ENCODE results near the gene THBS2. TPM values are rescaled to one million over a fixed set of nuclear protein-coding genes. Genes with fewer than 3 reads are reported as not detected.

The THBS2 gene
- 2,099 and 2,982 TPM in 2 replicates for total RNA-seq

DNA sequence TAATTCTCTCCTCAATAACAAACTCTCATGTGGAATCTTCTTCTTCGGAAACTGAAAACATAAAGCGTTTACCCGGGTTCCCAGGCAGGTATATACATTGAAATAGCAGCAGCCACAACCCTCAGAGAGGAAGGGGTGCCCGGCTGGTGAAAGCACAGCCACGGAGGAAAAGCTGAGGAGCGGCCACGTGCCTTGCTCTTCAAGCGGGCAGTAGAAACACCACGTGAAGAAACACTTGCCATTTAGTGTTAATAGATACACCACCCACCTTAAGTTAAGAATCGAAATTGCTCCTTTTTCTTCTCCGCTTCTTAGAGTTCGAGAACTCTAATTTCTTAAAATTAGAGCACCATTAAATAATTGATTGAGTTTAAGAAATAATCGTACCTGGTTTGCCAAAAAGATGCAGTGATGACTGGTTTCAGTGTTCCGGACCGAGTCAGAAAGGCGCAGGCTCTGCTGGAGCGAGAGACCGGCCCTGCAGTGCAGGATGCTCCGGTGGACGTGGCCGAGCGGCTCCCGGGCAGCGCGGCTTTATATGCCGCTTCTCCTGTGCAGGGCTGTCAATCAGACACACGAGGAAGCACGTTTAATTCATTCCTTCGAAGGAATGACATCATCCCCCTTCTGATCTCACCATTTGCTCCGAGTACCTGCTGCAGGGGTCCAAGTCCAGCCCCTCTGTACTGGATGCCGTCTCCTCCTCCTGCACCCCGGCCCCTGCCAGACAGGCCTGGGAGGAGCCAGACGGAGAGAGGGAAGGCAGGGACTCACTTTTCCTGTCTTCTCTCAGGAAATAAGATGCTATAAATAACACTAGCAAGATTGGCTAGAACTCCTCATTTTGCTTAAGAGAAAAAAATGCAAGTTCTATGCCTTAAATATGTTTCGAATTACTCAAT lies at the start of gene THBS2:
Gene THBS2, minus strand, starts transcription at position 510 of the 902 bp plus-strand sequence. CDS start 3,062 bp downstream, outside the sequence.

